H1 (cell line): ENCODE results near the gene CCL24. TPM values are rescaled to one million over a fixed set of nuclear protein-coding genes. Genes with fewer than 3 reads are reported as not detected.

ENCODE experiments used
- CTCF ChIA-PET: fragments of 300-600 bp; sonication (Branson Sonifier 250); formaldehyde crosslinking; loops from one replicate; lab custom pipeline; 2021; ENCODE audit not compliant: partially characterized antibody; lab: Charles Lee
- POLR2A ChIA-PET: fragments of 300-600 bp; sonication (Branson Sonifier 250); formaldehyde crosslinking; loops from one replicate; lab custom pipeline; 2021; ENCODE audit warnings: inconsistent platforms; ENCODE audit not compliant: partially characterized antibody; lab: Charles Lee
- DNase-seq, 2 experiments: peaks; one replicate each; pipeline versions ENCODE4 v3.0.0 to v3.0.0-alpha.2; 2010 to 2022; ENCODE audit warnings: low spot score in 2 of 2, low read depth in 1 of 2, mixed read lengths in 1 of 2
- FAIRE-seq: peaks from 2 replicates; lab custom pipeline; 2011; peaks lifted over from hg19 to GRCh38; lab: Jason Lieb, UNC
- H2AFZ ChIP-seq: 2 replicates; pipeline ENCODE4 v1.8.1; 2012; ENCODE audit warnings: low read length, inconsistent platforms
- H2AK5ac ChIP-seq: 2 replicates; pipeline ENCODE4 v1.6.1; 2013; ENCODE audit warnings: low read depth, low read length
- H2BK120ac ChIP-seq: replicated peaks from 2 replicates; pipeline ENCODE3; 2013; ENCODE audit warnings: low read depth, low read length, inconsistent platforms
- H2BK12ac ChIP-seq: 2 replicates; pipeline ENCODE4 v1.6.1; 2013; ENCODE audit warnings: low read depth, low read length
- H2BK15ac ChIP-seq: 2 replicates; pipeline ENCODE4 v1.6.1; 2013; ENCODE audit warnings: low read length
- H2BK20ac ChIP-seq: 2 replicates; pipeline ENCODE4 v1.6.1; 2013; ENCODE audit warnings: low read length
- H2BK5ac ChIP-seq: 2 replicates; pipeline ENCODE4 v1.6.1; 2013; ENCODE audit warnings: low read depth, low read length
- H3K14ac ChIP-seq: 2 replicates; pipeline ENCODE4 v1.6.1; 2013; ENCODE audit warnings: inconsistent platforms; ENCODE audit not compliant: insufficient read length
- H3K18ac ChIP-seq: 2 replicates; pipeline ENCODE4 v1.6.1; 2013; ENCODE audit warnings: low read length; ENCODE audit errors: extremely low read depth
- H3K23ac ChIP-seq: 2 replicates; pipeline ENCODE4 v1.6.1; 2013; ENCODE audit warnings: inconsistent platforms; ENCODE audit not compliant: insufficient read length
- H3K23me2 ChIP-seq: 2 replicates; pipeline ENCODE4 v1.6.1; 2013; ENCODE audit warnings: low read depth, low read length
- H3K27ac ChIP-seq: 2 replicates; pipeline ENCODE4 v1.6.1; 2011; ENCODE audit warnings: low read depth, low read length, inconsistent platforms
- H3K27me3 ChIP-seq, 4 experiments: replicated peaks in 1 of 4; 1 replicate in 1 of 4; 2 replicates in 3 of 4; pipeline versions ENCODE4 v1.6.1 to v1.8.1; 2011 to 2013; ENCODE audit warnings: low read length in 3 of 4, mild to moderate bottlenecking in 3 of 4, inconsistent platforms in 2 of 4, mixed read lengths in 2 of 4, moderate library complexity in 1 of 4; ENCODE audit not compliant: control insufficient read depth in 3 of 4, insufficient read depth in 3 of 4; ENCODE audit errors: extremely low read depth in 1 of 4
- H3K36me3 ChIP-seq, 4 experiments: 2 replicates each; pipeline versions ENCODE4 v1.6.1 to v1.8.1; 2011 to 2013; ENCODE audit warnings: mild to moderate bottlenecking in 4 of 4, low read length in 3 of 4, moderate library complexity in 2 of 4, control low read depth in 1 of 4, inconsistent platforms in 1 of 4; ENCODE audit not compliant: insufficient read depth in 4 of 4, control insufficient read depth in 2 of 4
- H3K4ac ChIP-seq: replicated peaks from 2 replicates; pipeline ENCODE3; 2013; ENCODE audit warnings: low read length, low read depth, mixed read lengths, inconsistent platforms; ENCODE audit not compliant: insufficient read length
- H3K4me1 ChIP-seq, 4 experiments: replicated peaks in 1 of 4; 1 replicate in 1 of 4; 2 replicates in 3 of 4; pipeline versions ENCODE4 v1.6.1 to v1.8.1; 2011 to 2013; ENCODE audit warnings: low read length in 3 of 4, inconsistent platforms in 2 of 4, mixed read lengths in 1 of 4; ENCODE audit not compliant: insufficient read depth in 4 of 4, control insufficient read depth in 3 of 4
- H3K4me2 ChIP-seq, 2 experiments: 2 replicates each; pipeline versions ENCODE4 v1.6.1 to v1.8.1; 2011 to 2013; ENCODE audit warnings: low read depth in 2 of 2, low read length in 2 of 2, control low read depth in 1 of 2, inconsistent platforms in 1 of 2, mild to moderate bottlenecking in 1 of 2; ENCODE audit not compliant: insufficient read depth in 1 of 2
- H3K4me3 ChIP-seq, 4 experiments: fragments of 200-600, 300-600 bp in 1 of 4; sonication (generic), shearing (Covaris generic), sonication (Bioruptor Twin) in 1 of 4; 2 replicates each; pipeline versions ENCODE4 v1.5.1 to v1.8.1; 2011 to 2016; ENCODE audit warnings: low read length in 4 of 4, low read depth in 3 of 4, control low read depth in 2 of 4, inconsistent platforms in 2 of 4, mild to moderate bottlenecking in 2 of 4, mixed read lengths in 1 of 4, moderate library complexity in 1 of 4; ENCODE audit not compliant: insufficient read depth in 2 of 4; ENCODE audit errors: extremely low read depth in 1 of 4
- H3K56ac ChIP-seq: replicated peaks from 2 replicates; pipeline ENCODE3; 2013; ENCODE audit warnings: low read depth, mild to moderate bottlenecking, mixed read lengths, low read length, inconsistent platforms; ENCODE audit not compliant: insufficient read length
- H3K79me1 ChIP-seq: 2 replicates; pipeline ENCODE4 v1.6.1; 2013; ENCODE audit warnings: low read depth, low read length, control low read depth
- H3K79me2 ChIP-seq, 2 experiments: 2 replicates each; pipeline versions ENCODE4 v1.6.1 to v1.8.1; 2012 to 2013; ENCODE audit warnings: low read length in 2 of 2, mild to moderate bottlenecking in 2 of 2, inconsistent platforms in 1 of 2; ENCODE audit not compliant: insufficient read depth in 2 of 2, control insufficient read depth in 1 of 2
- H3K9ac ChIP-seq, 4 experiments: replicated peaks in 1 of 4; 1 replicate in 1 of 4; 2 replicates in 3 of 4; pipeline versions ENCODE4 v1.6.1 to v1.8.1; 2011 to 2013; ENCODE audit warnings: low read depth in 3 of 4, low read length in 3 of 4, control low read depth in 2 of 4, mild to moderate bottlenecking in 2 of 4, moderate library complexity in 2 of 4, inconsistent platforms in 1 of 4; ENCODE audit errors: extremely low read depth in 1 of 4
- H3K9me3 ChIP-seq, 2 experiments: 2 replicates each; pipeline versions ENCODE4 v1.6.1 to v1.8.1; 2012 to 2013; ENCODE audit warnings: mild to moderate bottlenecking in 2 of 2, moderate library complexity in 2 of 2, control low read depth in 1 of 2, inconsistent platforms in 1 of 2, low read depth in 1 of 2, low read length in 1 of 2, mixed read lengths in 1 of 2; ENCODE audit not compliant: insufficient read depth in 2 of 2
- H4K20me1 ChIP-seq, 2 experiments: replicated peaks in 1 of 2; 2 replicates each; pipeline versions ENCODE3 to v1.8.1; 2011 to 2013; ENCODE audit warnings: inconsistent platforms in 2 of 2, low read length in 2 of 2, mild to moderate bottlenecking in 1 of 2; ENCODE audit not compliant: insufficient read depth in 2 of 2, control insufficient read depth in 1 of 2
- H4K5ac ChIP-seq: 2 replicates; pipeline ENCODE4 v1.6.1; 2013; ENCODE audit warnings: low read length, low read depth, mixed read lengths, inconsistent platforms; ENCODE audit not compliant: insufficient read length
- H4K8ac ChIP-seq: 2 replicates; pipeline ENCODE4 v1.8.0; 2013; ENCODE audit warnings: mild to moderate bottlenecking, moderate library complexity, low read length, inconsistent platforms; ENCODE audit not compliant: insufficient read depth; ENCODE audit errors: extremely low read depth
- H4K91ac ChIP-seq: replicated peaks from 2 replicates; pipeline ENCODE3; 2013; ENCODE audit warnings: low read length, mixed read lengths, inconsistent platforms; ENCODE audit not compliant: insufficient read length
- CHD1 ChIP-seq: IDR thresholded peaks from 2 replicates; pipeline ENCODE4 v1.6.1; 2012; ENCODE audit warnings: low read depth, low read length, improper control_type of control experiment
- CTCF ChIP-seq, 3 experiments: IDR thresholded peaks; 1 replicate in 2 of 3; 2 replicates in 1 of 3; pipeline versions ENCODE4 v1.5.1 to v1.6.1; 2011; ENCODE audit warnings: low read length in 3 of 3, mild to moderate bottlenecking in 3 of 3, inconsistent platforms in 2 of 3, low read depth in 1 of 3, moderate library complexity in 1 of 3; ENCODE audit not compliant: insufficient read depth in 1 of 3; ENCODE audit errors: control extremely low read depth in 1 of 3
- KDM1A ChIP-seq: fragments of 200-600, 300-600 bp; sonication (generic); IDR thresholded peaks from 2 replicates; pipeline ENCODE4 v1.7.1; 2016; ENCODE audit warnings: mild to moderate bottlenecking, low read length, borderline replicate concordance
- MAX ChIP-seq: IDR thresholded peaks from 2 replicates; pipeline ENCODE4 v1.6.1; 2012; ENCODE audit warnings: inconsistent platforms
- POLR2A ChIP-seq, 2 experiments: IDR thresholded peaks; 1 replicate in 1 of 2; 2 replicates in 1 of 2; pipeline ENCODE4 v1.6.1; 2011; ENCODE audit warnings: low read depth in 2 of 2, low read length in 2 of 2, mild to moderate bottlenecking in 2 of 2; ENCODE audit errors: control extremely low read depth in 1 of 2
- RBBP5 ChIP-seq: IDR thresholded peaks from 2 replicates; pipeline ENCODE4 v1.7.1; 2012; ENCODE audit warnings: low read depth, mild to moderate bottlenecking, inconsistent platforms, low read length, moderate library complexity, borderline replicate concordance
- SIN3A ChIP-seq, 2 experiments: IDR thresholded peaks in 1 of 2; conservative IDR thresholded peaks in 1 of 2; 2 replicates each; pipeline ENCODE4 v1.6.1; 2011 to 2012; ENCODE audit warnings: low read length in 2 of 2, improper control_type of control experiment in 1 of 2, low read depth in 1 of 2, mild to moderate bottlenecking in 1 of 2
- SP4 ChIP-seq: IDR thresholded peaks from 2 replicates; pipeline ENCODE4 v1.6.1; 2012; ENCODE audit warnings: low read length, inconsistent platforms
- SUZ12 ChIP-seq: fragments of 200-600 bp; sonication (generic); IDR thresholded peaks from 2 replicates; pipeline ENCODE4 v1.6.1; 2012; ENCODE audit warnings: mild to moderate bottlenecking, inconsistent platforms, low read length, moderate library complexity, mixed read lengths
- TAF1 ChIP-seq: IDR thresholded peaks from 2 replicates; pipeline ENCODE4 v1.6.1; 2011; ENCODE audit warnings: mild to moderate bottlenecking, low read depth, low read length
- TEAD4 ChIP-seq: IDR thresholded peaks from 2 replicates; pipeline ENCODE4 v1.6.1; 2012; ENCODE audit warnings: low read depth, low read length, inconsistent platforms, mixed read lengths
- YY1 ChIP-seq: IDR thresholded peaks from 2 replicates; pipeline ENCODE4 v1.6.1; 2011; ENCODE audit warnings: low read depth, mild to moderate bottlenecking, low read length
- WGBS, 2 experiments: shearing (Covaris generic) in 1 of 2; methylation state at CpG; one replicate each; pipeline versions ENCODE4 v1.1.6 to v1.1.7; 2013 to 2015; ENCODE audit warnings: low lambda C conversion rate in 2 of 2, mixed read lengths in 2 of 2, inconsistent platforms in 1 of 2, low coverage in 1 of 2, missing lambda C conversion rate in 1 of 2; ENCODE audit not compliant: insufficient replicate concordance in 2 of 2, insufficient coverage in 1 of 2, insufficient read length in 1 of 2; ENCODE audit errors: extremely low coverage in 1 of 2, missing lambda C conversion rate in 1 of 2; 5-methylcytosine and 5-hydroxymethylcytosine counted together
- polyA plus RNA-seq, 7 experiments: library from polyadenylated mRNA; depleted of rRNA in 3 of 7; stranded (reverse) in 5 of 7; unstranded in 2 of 7; fragments of >200 nt in 5 of 7; fragments of 200-250 nt in 2 of 7; gene quantifications; 1 replicate in 5 of 7; 2 replicates in 1 of 7; 4 replicates in 1 of 7; pipeline versions ENCODE4 v1.2.1 to v1.2.3, GENCODE V29; 2011 to 2013; ENCODE audit warnings: missing spikeins in 2 of 7, mixed read lengths in 2 of 7
- total RNA-seq: library from RNA; stranded (reverse); fragmentation: NEBNext Ultra II Directional; extraction: Animal tissue kit (Norgen Biotek cat#: 25700); gene quantifications from 2 replicates; pipeline ENCODE4 v1.2.1, GENCODE V29; 2021

CCL24 gene
- total and polyA plus RNA-seq, 2 of the 8 experiments (the other 6 are each of a cell fraction or from before 2014, with no cell fraction given): not detected

GRCh38 chr7:75836798-75837197 lies 23.2 kb upstream of the CCL24 start:
- FAIRE-seq (no peak), DNase-seq (no peak)
- no peaks in the 10 kb centered on the region for H3K9me3 ChIP-seq
- no peaks in the 10 kb centered on the region for H3K4me1 ChIP-seq
- WGBS, 2 experiments: 94% methylated on average over 7 of the region's 7 CpGs; no CpG with 5 or more reads in 1 of the 2 experiments
- no peak overlapping the region for H3K9ac ChIP-seq
- no peak overlapping the region for H3K4me2 ChIP-seq
- no peak overlapping the region for H3K56ac ChIP-seq
- no peak overlapping the region for H3K14ac ChIP-seq
- H3K23me2 ChIP-seq: no peaks in the 10 kb centered on the region
- ChIA-PET POLR2A (no interaction called here), CTCF (interaction anchor here (0.7 kb wide), 1 partner anchor 1634 kb away, joined by 3 read pairs; no protein-coding TSS in a partner anchor)
- H3K4ac ChIP-seq: no peak overlapping the region
- H3K79me2 ChIP-seq: no peaks in the 10 kb centered on the region
- H3K36me3 ChIP-seq: no peaks in the 10 kb centered on the region
- no peak overlapping the region for H2BK15ac ChIP-seq
- H4K8ac ChIP-seq: no peak overlapping the region
- no peak overlapping the region for H4K5ac ChIP-seq
- H3K23ac ChIP-seq: no peak overlapping the region
- H3K18ac ChIP-seq: no peak overlapping the region
- no peaks in the 10 kb centered on the region for H4K20me1 ChIP-seq
- H3K27ac ChIP-seq: no peak overlapping the region
- no peak overlapping the region for H2AFZ ChIP-seq
- H2BK120ac ChIP-seq: no peak overlapping the region
- no peaks in the 10 kb centered on the region for H3K79me1 ChIP-seq
- H4K91ac ChIP-seq: no peak overlapping the region
- no peak overlapping the region for H2AK5ac ChIP-seq
- no peak overlapping the region for H2BK5ac ChIP-seq
- no peak overlapping the region for H2BK12ac ChIP-seq
- no peak overlapping the region for H2BK20ac ChIP-seq
- H3K4me3 ChIP-seq: no peak overlapping the region
- no peaks in the 10 kb centered on the region for H3K27me3 ChIP-seq
- TF ChIP-seq POLR2A (IDR thresholded peaks at IDR 0.05; ENCODE audit: control extremely low read depth in 1 of 2, low read depth in 2 of 2, low read length in 2 of 2): no peak
- TF ChIP-seq RBBP5: no peak
- no peak for TF ChIP-seq CHD1
- TF ChIP-seq YY1: no peak
- TF ChIP-seq KDM1A: no peak
- no peak for TF ChIP-seq CTCF (IDR thresholded peaks at IDR 0.05; ENCODE audit: control extremely low read depth in 1 of 3, insufficient read depth in 1 of 3, low read depth in 1 of 3, low read length in 3 of 3)
- TF ChIP-seq SUZ12: no peak
- TF ChIP-seq SIN3A (conservative IDR thresholded peaks at IDR 0.05 in 1 of 2, IDR thresholded peaks at IDR 0.05 in 1 of 2; ENCODE audit: low read depth in 1 of 2, low read length in 2 of 2): no peak
- no peak for TF ChIP-seq TEAD4
- no peak for TF ChIP-seq SP4
- no peak for TF ChIP-seq MAX
- no peak for TF ChIP-seq TAF1
